H9 (cell line): ENCODE results near the gene VENTX. TPM values are rescaled to one million over a fixed set of nuclear protein-coding genes. Genes with fewer than 3 reads are reported as not detected.

Experiments used
- DNase-seq: peaks from one replicate; pipeline ENCODE4 v3.0.0-alpha.2; 2017
- H2AFZ ChIP-seq: one replicate; pipeline ENCODE4 v1.6.1; 2013; ENCODE audit warnings: mild to moderate bottlenecking, low read length, control low read depth, moderate library complexity
- H2AK5ac ChIP-seq: 2 replicates; pipeline ENCODE4 v1.6.1; 2013; ENCODE audit warnings: low read length, control low read depth, mixed read lengths; ENCODE audit not compliant: insufficient read length
- H2BK120ac ChIP-seq: one replicate; pipeline ENCODE4 v1.6.1; 2013; ENCODE audit warnings: low read depth, mild to moderate bottlenecking, low read length, control low read depth, inconsistent platforms; ENCODE audit not compliant: poor library complexity, severe bottlenecking
- H2BK12ac ChIP-seq: 2 replicates; pipeline ENCODE4 v1.6.1; 2013; ENCODE audit warnings: low read length, control low read depth, mixed read lengths, low read depth; ENCODE audit not compliant: insufficient read length
- H2BK15ac ChIP-seq: 2 replicates; pipeline ENCODE4 v1.6.1; 2013; ENCODE audit warnings: low read depth, low read length, control low read depth
- H2BK20ac ChIP-seq: one replicate; pipeline ENCODE4 v1.6.1; 2013; ENCODE audit warnings: low read depth, mild to moderate bottlenecking, low read length, control low read depth, inconsistent platforms; ENCODE audit not compliant: poor library complexity, severe bottlenecking
- H2BK5ac ChIP-seq: 2 replicates; pipeline ENCODE4 v1.6.1; 2013; ENCODE audit warnings: low read length, control low read depth, mixed read lengths; ENCODE audit not compliant: insufficient read length
- H3K14ac ChIP-seq: 2 replicates; pipeline ENCODE4 v1.6.1; 2013; ENCODE audit warnings: low read length, control low read depth; ENCODE audit not compliant: insufficient read depth
- H3K18ac ChIP-seq: 2 replicates; pipeline ENCODE4 v1.6.1; 2013; ENCODE audit warnings: low read depth, mild to moderate bottlenecking, mixed read lengths, low read length, control low read depth; ENCODE audit not compliant: insufficient read length
- H3K23ac ChIP-seq: 2 replicates; pipeline ENCODE4 v1.6.1; 2013; ENCODE audit warnings: low read length, control low read depth, mixed read lengths, low read depth; ENCODE audit not compliant: insufficient read length
- H3K23me2 ChIP-seq: 2 replicates; pipeline ENCODE4 v1.6.1; 2013; ENCODE audit warnings: low read depth, mild to moderate bottlenecking, mixed read lengths, low read length, control low read depth; ENCODE audit not compliant: insufficient read length, poor library complexity, severe bottlenecking
- H3K27ac ChIP-seq: 2 replicates; pipeline ENCODE4 v1.5.1; 2013; ENCODE audit warnings: low read length, control low read depth, mixed read lengths, low read depth; ENCODE audit not compliant: insufficient read length
- H3K27me3 ChIP-seq: 2 replicates; pipeline ENCODE4 v1.6.1; 2013; ENCODE audit warnings: low read length, control low read depth, inconsistent platforms; ENCODE audit not compliant: insufficient read depth
- H3K4ac ChIP-seq: 2 replicates; pipeline ENCODE4 v1.6.1; 2013; ENCODE audit warnings: low read depth, mild to moderate bottlenecking, control low read depth, inconsistent platforms, low read length, moderate library complexity
- H3K4me1 ChIP-seq: 2 replicates; pipeline ENCODE4 v1.6.1; 2013; ENCODE audit warnings: low read length, control low read depth, inconsistent platforms; ENCODE audit not compliant: insufficient read depth
- H3K4me2 ChIP-seq: 2 replicates; pipeline ENCODE4 v1.6.1; 2013; ENCODE audit warnings: low read length, control low read depth, mixed read lengths; ENCODE audit not compliant: insufficient read length, insufficient read depth
- H3K56ac ChIP-seq: 2 replicates; pipeline ENCODE4 v1.6.1; 2013; ENCODE audit warnings: low read depth, mild to moderate bottlenecking, mixed read lengths, low read length, control low read depth; ENCODE audit not compliant: insufficient read length
- H3K79me1 ChIP-seq: 2 replicates; pipeline ENCODE4 v1.6.1; 2013; ENCODE audit warnings: low read depth, mild to moderate bottlenecking, moderate library complexity, low read length, control low read depth, inconsistent platforms; ENCODE audit not compliant: insufficient read depth, poor library complexity, severe bottlenecking
- H3K79me2 ChIP-seq: 2 replicates; pipeline ENCODE4 v1.6.1; 2013; ENCODE audit warnings: low read length, control low read depth, inconsistent platforms; ENCODE audit not compliant: insufficient read depth
- H3K9ac ChIP-seq: 2 replicates; pipeline ENCODE4 v1.6.1; 2013; ENCODE audit warnings: low read length, control low read depth, mixed read lengths; ENCODE audit not compliant: insufficient read length; ENCODE audit errors: extremely low read depth
- H3K9me3 ChIP-seq: one replicate; pipeline ENCODE4 v1.6.1; 2013; ENCODE audit warnings: low read depth, low read length, inconsistent platforms; ENCODE audit not compliant: control insufficient read depth
- H3T11ph ChIP-seq: one replicate; pipeline ENCODE4 v1.6.1; 2013; ENCODE audit warnings: mild to moderate bottlenecking, low read length, control low read depth, inconsistent platforms
- H4K20me1 ChIP-seq: one replicate; pipeline ENCODE4 v1.6.1; 2013; ENCODE audit not compliant: control insufficient read depth, insufficient read length, insufficient read depth
- H4K5ac ChIP-seq: 2 replicates; pipeline ENCODE4 v1.6.1; 2013; ENCODE audit warnings: low read depth, mild to moderate bottlenecking, mixed read lengths, low read length, control low read depth; ENCODE audit not compliant: insufficient read length
- H4K8ac ChIP-seq: replicated peaks from 2 replicates; pipeline ENCODE4 v1.6.1; 2013; ENCODE audit warnings: low read length, control low read depth, mixed read lengths, low read depth; ENCODE audit not compliant: insufficient read length
- H4K91ac ChIP-seq: 2 replicates; pipeline ENCODE4 v1.6.1; 2013; ENCODE audit warnings: low read depth, mild to moderate bottlenecking, moderate library complexity, mixed read lengths, low read length, control low read depth; ENCODE audit not compliant: insufficient read length
- H3K27ac Mint-ChIP-seq, 3 experiments: 2 replicates in 2 of 3; 3 replicates in 1 of 3; pipeline ENCODE4 v1.8.0; 2020 to 2021; ENCODE audit warnings: mixed read lengths in 3 of 3, mild to moderate bottlenecking in 1 of 3, moderate library complexity in 1 of 3
- H3K27me3 Mint-ChIP-seq: 2 replicates; pipeline ENCODE4 v1.8.0; 2021; ENCODE audit warnings: low read depth, mild to moderate bottlenecking, moderate library complexity, mixed read lengths
- H3K36me3 Mint-ChIP-seq, 3 experiments: 2 replicates in 2 of 3; 3 replicates in 1 of 3; pipeline ENCODE4 v1.8.0; 2020 to 2021; ENCODE audit warnings: low read depth in 3 of 3, mixed read lengths in 3 of 3; ENCODE audit not compliant: insufficient read depth in 1 of 3
- H3K4me1 Mint-ChIP-seq, 2 experiments: 2 replicates each; pipeline ENCODE4 v1.8.0; 2020; ENCODE audit warnings: mixed read lengths in 2 of 2
- H3K4me3 Mint-ChIP-seq, 2 experiments: 2 replicates in 1 of 2; 3 replicates in 1 of 2; pipeline ENCODE4 v1.8.0; 2020 to 2021; ENCODE audit warnings: mild to moderate bottlenecking in 2 of 2, mixed read lengths in 2 of 2, moderate library complexity in 1 of 2
- H3K9me3 Mint-ChIP-seq, 2 experiments: 2 replicates in 1 of 2; 3 replicates in 1 of 2; pipeline ENCODE4 v1.8.0; 2020; ENCODE audit warnings: mild to moderate bottlenecking in 2 of 2, mixed read lengths in 2 of 2, moderate library complexity in 1 of 2
- CTCF ChIP-seq: fragments of 200-600 bp; sonication (generic); conservative IDR thresholded peaks from 3 replicates; pipeline ENCODE4 v1.8.0; 2021; ENCODE audit warnings: antibody characterized with exemption, mild to moderate bottlenecking
- WGBS: extraction: QIAGEN DNeasy Blood & Tissue Kit; methylation state at CpG from one replicate; pipeline ENCODE4 v1.1.7; 2013; ENCODE audit warnings: missing lambda C conversion rate, low lambda C conversion rate, mixed read lengths; ENCODE audit not compliant: insufficient read length; ENCODE audit errors: extremely low coverage; 5-methylcytosine and 5-hydroxymethylcytosine counted together
- total RNA-seq: library from RNA; stranded (reverse); gene quantifications from 2 replicates; pipeline ENCODE4 v1.2.1, GENCODE V29; 2021

VENTX gene
- total RNA-seq, 1 experiment from 2014 or later, result 10.9 TPM

GRCh38 chr10:133258818-133259601, 21.4 kb downstream of the VENTX start:
- H3K4me3 Mint-ChIP-seq, result peak overlapping the region; percentile 11 to 41; a peak in 3 of 5 replicates
- WGBS, result no CpG with 5 or more reads among the region's 24 CpGs
- no peak overlapping the region for H3K4me2 ChIP-seq

More at GRCh38 chr10:133258818-133259601, 21.4 kb downstream of the VENTX start:
- Histone ChIP-seq H4K8ac (no peak overlapping the region), H3T11ph (no peak overlapping the region), H3K14ac (no peak overlapping the region), H4K20me1 (peaks cover 3% of the 10 kb centered on the region), H2BK5ac (no peak overlapping the region), H3K23ac (no peak overlapping the region), H2BK15ac (no peak overlapping the region), H2BK120ac (no peak overlapping the region), H2BK20ac (no peak overlapping the region), H2AFZ (no peak overlapping the region), H4K91ac (no peak overlapping the region), H3K27me3 (no peaks in the 10 kb centered on the region; the same call in 1 of the 2 replicates), H4K5ac (no peak overlapping the region), H3K23me2 (peaks cover 7% of the 10 kb centered on the region), H3K4me1 (no peaks in the 10 kb centered on the region), H3K27ac (no peak overlapping the region), H3K4ac (no peak overlapping the region), H3K79me2 (no peaks in the 10 kb centered on the region), H2AK5ac (no peak overlapping the region), H2BK12ac (no peak overlapping the region), H3K56ac (no peak overlapping the region), H3K9ac (no peak overlapping the region), H3K18ac (no peak overlapping the region), H3K79me1 (no peaks in the 10 kb centered on the region), H3K9me3 (no peaks in the 10 kb centered on the region)
- no peaks in the 10 kb centered on the region; a peak in 1 of 5 replicates for H3K9me3 Mint-ChIP-seq
- 0 out of 7 replicates have a peak overlapping the region, but pooled peaks of 1 of the 3 experiments have one; percentile 33 for H3K27ac Mint-ChIP-seq
- H3K27me3 Mint-ChIP-seq, result peaks cover 15% of the 10 kb centered on the region
- no peak for TF ChIP-seq CTCF
- peaks cover 11 to 35% of the 10 kb centered on the region in 2 experiments for H3K4me1 Mint-ChIP-seq
- H3K36me3 Mint-ChIP-seq, result no peaks in the 10 kb centered on the region
- no peak for DNase-seq
